Mesendoderm (in vitro differentiated cells): ENCODE measurements around the gene PF4V1.
A peak's percentile ranks its signal among the peaks of the same experiment; 100 is the strongest.

Experiments
- DNase-seq: peaks from one replicate; pipeline ENCODE4 v3.0.0; 2013
- H2AK5ac ChIP-seq: 2 replicates; pipeline ENCODE4 v1.6.1; 2013; ENCODE audit warnings: low read length, inconsistent platforms
- H2BK120ac ChIP-seq: 2 replicates; pipeline ENCODE4 v1.6.1; 2013; ENCODE audit warnings: low read depth, mild to moderate bottlenecking, low read length, moderate library complexity, mixed read lengths
- H2BK15ac ChIP-seq: replicated peaks from 2 replicates; pipeline ENCODE4 v1.6.1; 2013; ENCODE audit warnings: low read depth, mild to moderate bottlenecking, moderate library complexity
- H2BK5ac ChIP-seq: 2 replicates; pipeline ENCODE4 v1.6.1; 2013; ENCODE audit warnings: low read length, inconsistent platforms
- H3K18ac ChIP-seq: 2 replicates; pipeline ENCODE4 v1.6.1; 2013; ENCODE audit warnings: mild to moderate bottlenecking, low read length, mixed read lengths
- H3K23ac ChIP-seq: one replicate; pipeline ENCODE4 v1.6.1; 2013; ENCODE audit warnings: low read length
- H3K27ac ChIP-seq: 2 replicates; pipeline ENCODE4 v1.5.1; 2013; ENCODE audit warnings: low read depth, mild to moderate bottlenecking, inconsistent platforms, low read length, moderate library complexity
- H3K27me3 ChIP-seq: 2 replicates; pipeline ENCODE4 v1.6.1; 2013; ENCODE audit warnings: low read length, control low read depth, mild to moderate bottlenecking, inconsistent platforms; ENCODE audit not compliant: insufficient read depth, poor library complexity
- H3K36me3 ChIP-seq: 2 replicates; pipeline ENCODE4 v1.6.1; 2013; ENCODE audit warnings: low read length, inconsistent platforms; ENCODE audit not compliant: control insufficient read depth, insufficient read depth
- H3K4ac ChIP-seq: one replicate; pipeline ENCODE4 v1.6.1; 2013; ENCODE audit warnings: low read depth, mild to moderate bottlenecking, low read length, moderate library complexity
- H3K4me1 ChIP-seq: 2 replicates; pipeline ENCODE4 v1.6.1; 2013; ENCODE audit warnings: low read depth, low read length, inconsistent platforms; ENCODE audit not compliant: control insufficient read depth
- H3K4me2 ChIP-seq: 2 replicates; pipeline ENCODE4 v1.6.1; 2013; ENCODE audit warnings: low read length
- H3K4me3 ChIP-seq: 2 replicates; pipeline ENCODE4 v1.5.1; 2013; ENCODE audit warnings: mild to moderate bottlenecking, low read length
- H3K56ac ChIP-seq: one replicate; pipeline ENCODE4 v1.6.1; 2013; ENCODE audit warnings: low read length
- H3K79me1 ChIP-seq: 2 replicates; pipeline ENCODE4 v1.6.1; 2013; ENCODE audit warnings: low read length, inconsistent platforms
- H3K79me2 ChIP-seq: 2 replicates; pipeline ENCODE4 v1.6.1; 2013; ENCODE audit warnings: mild to moderate bottlenecking, low read length; ENCODE audit not compliant: control insufficient read depth, insufficient read depth
- H3K9ac ChIP-seq: 2 replicates; pipeline ENCODE4 v1.6.1; 2013; ENCODE audit warnings: low read length, inconsistent platforms
- H4K5ac ChIP-seq: one replicate; pipeline ENCODE4 v1.6.1; 2013; ENCODE audit warnings: low read length
- H4K8ac ChIP-seq: one replicate; pipeline ENCODE4 v1.6.1; 2013; ENCODE audit warnings: low read depth, mild to moderate bottlenecking, control low read depth, low read length, moderate library complexity
- WGBS: extraction: QIAGEN DNeasy Blood & Tissue Kit; methylation state at CpG from one replicate; pipeline ENCODE4 v1.1.7; 2013; ENCODE audit warnings: low lambda C conversion rate, missing lambda C conversion rate; ENCODE audit not compliant: insufficient coverage; ENCODE audit errors: extremely low coverage; 5-methylcytosine and 5-hydroxymethylcytosine counted together

PF4V1 gene

DNA sequence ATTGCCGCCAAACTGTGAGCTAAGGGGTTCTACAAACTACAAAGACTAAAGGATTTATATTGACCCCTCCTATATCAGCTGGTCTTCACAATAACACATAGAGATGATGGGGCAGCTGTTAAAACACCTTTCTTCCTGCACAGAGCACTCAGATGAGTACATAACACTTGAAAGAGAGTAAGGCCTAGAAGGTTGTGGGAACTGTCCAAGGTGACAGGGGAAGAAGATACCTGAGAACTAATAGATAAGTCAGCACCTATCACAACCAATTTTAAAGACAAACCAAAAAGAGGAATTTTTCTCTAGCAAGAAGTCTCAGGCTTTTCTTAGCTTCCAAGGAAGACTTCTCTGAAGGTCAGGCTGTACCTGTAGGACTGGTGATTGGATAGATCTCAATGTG, 35.8 kb upstream of the PF4V1 start:
- no CpG with 5 or more reads among the region's 1 CpG for WGBS
- H3K18ac ChIP-seq: no peak overlapping the region

DNA sequence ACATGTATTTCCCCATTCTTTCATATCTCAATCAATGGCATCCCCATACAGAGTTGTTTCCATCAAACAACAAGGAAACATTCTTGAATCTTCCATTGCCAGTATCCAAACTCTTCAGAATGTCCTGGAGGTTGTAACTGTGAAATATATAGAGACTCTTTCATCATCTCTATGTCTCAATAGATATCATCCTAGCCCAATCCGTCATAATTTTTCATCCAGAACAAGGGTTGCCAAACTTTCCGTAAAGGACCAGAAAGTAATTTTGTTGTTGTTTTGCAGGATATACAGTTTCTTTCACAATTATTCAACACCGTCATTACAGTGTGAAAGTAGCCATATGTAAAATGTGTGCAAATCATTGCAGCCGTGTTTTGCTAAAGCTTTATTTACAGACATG, 31.8 kb upstream of the PF4V1 start:
- no CpG with 5 or more reads among the region's 4 CpGs for WGBS

More for the DNA sequence above, 35.8 kb upstream of the PF4V1 start:
- no peak overlapping the region for H3K4me2 ChIP-seq
- no peaks in the 10 kb centered on the region for H3K4me1 ChIP-seq
- H2BK120ac ChIP-seq: no peak overlapping the region
- H3K79me2 ChIP-seq: no peaks in the 10 kb centered on the region
- H3K4ac ChIP-seq: no peak overlapping the region
- H3K79me1 ChIP-seq: no peaks in the 10 kb centered on the region
- H3K23ac ChIP-seq: no peak overlapping the region
- no peak overlapping the region for H2AK5ac ChIP-seq
- H3K9ac ChIP-seq: no peak overlapping the region
- H3K56ac ChIP-seq: no peak overlapping the region
- no peak overlapping the region for H4K8ac ChIP-seq
- H3K27me3 ChIP-seq: no peaks in the 10 kb centered on the region
- DNase-seq: peak; percentile 7
- no peak overlapping the region for H3K27ac ChIP-seq
- H3K4me3 ChIP-seq: no peak overlapping the region
- H2BK5ac ChIP-seq: no peak overlapping the region
- no peaks in the 10 kb centered on the region for H3K36me3 ChIP-seq
- no peak overlapping the region for H2BK15ac ChIP-seq
- no peak overlapping the region for H4K5ac ChIP-seq

DNA sequence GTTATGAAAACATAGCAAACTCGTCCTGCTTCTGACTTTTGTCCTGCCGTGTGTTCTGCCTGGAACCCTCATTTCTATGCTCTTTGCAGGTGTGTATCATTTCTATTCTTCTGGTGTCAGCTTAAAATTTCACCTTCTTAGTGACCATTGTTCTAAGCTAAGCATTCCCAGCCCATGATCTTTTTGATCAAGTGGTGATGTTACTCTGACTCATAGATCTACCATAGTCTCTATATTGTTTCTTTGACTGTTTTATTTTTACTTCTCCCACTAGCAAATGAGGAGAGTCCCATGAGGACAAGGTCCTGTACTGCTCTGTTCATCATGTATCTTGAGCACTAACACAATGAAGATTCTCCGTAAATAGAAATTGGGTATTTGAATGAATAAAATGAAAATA, 30.7 kb upstream of the PF4V1 start:
- no peak overlapping the region for H4K5ac ChIP-seq
- DNase-seq: no peak
- no CpG with 5 or more reads among the region's 3 CpGs for WGBS

More for the DNA sequence above, 31.8 kb upstream of the PF4V1 start:
- H3K36me3 ChIP-seq: no peaks in the 10 kb centered on the region
- no peak overlapping the region for H4K8ac ChIP-seq
- no peak overlapping the region for H2BK15ac ChIP-seq
- H3K4me3 ChIP-seq: no peak overlapping the region
- no peak overlapping the region for H3K23ac ChIP-seq
- H3K79me1 ChIP-seq: no peaks in the 10 kb centered on the region
- no peak overlapping the region for H3K9ac ChIP-seq
- H4K5ac ChIP-seq: no peak overlapping the region
- no peak overlapping the region for H3K18ac ChIP-seq
- H3K27ac ChIP-seq: no peak overlapping the region
- no peak overlapping the region for H2BK120ac ChIP-seq
- DNase-seq: no peak
- H3K4me2 ChIP-seq: no peak overlapping the region
- no peak overlapping the region for H3K4ac ChIP-seq
- no peak overlapping the region for H2AK5ac ChIP-seq
- H3K56ac ChIP-seq: no peak overlapping the region
- H2BK5ac ChIP-seq: no peak overlapping the region
- H3K27me3 ChIP-seq: no peaks in the 10 kb centered on the region
- H3K79me2 ChIP-seq: no peaks in the 10 kb centered on the region
- H3K4me1 ChIP-seq: no peaks in the 10 kb centered on the region

DNA sequence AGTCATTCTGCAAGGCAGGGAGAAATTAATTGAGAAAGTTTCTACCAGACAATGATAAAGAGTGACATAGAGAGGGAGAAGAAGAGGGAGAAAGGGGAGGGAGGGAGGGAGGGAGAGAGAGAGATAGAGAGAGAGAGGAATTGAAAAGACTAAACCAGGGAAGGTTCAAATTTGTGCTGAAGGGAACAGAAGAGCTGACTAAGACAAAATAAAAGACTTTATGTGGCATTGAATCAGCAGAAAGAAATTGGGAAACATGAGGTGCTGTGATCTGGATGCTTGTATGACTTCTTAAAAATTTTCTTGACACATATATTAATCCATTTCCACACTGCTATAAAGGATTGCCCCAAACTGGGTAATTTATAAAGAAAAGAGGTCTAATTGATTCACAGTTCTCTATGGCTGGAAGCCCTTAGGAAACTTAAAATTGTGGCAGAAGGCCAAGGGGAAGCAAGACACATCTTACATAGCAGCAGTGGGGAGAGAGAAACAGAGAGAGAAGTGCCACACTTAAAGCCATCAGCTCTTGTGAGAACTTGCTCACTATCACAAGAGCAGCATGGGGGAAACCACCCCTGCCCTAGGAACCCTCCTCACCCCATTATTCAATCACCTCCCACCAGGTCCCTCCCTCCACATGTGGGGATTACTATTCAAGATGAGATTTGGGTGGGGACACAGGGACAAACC, 30.1 kb upstream of the PF4V1 start:
- Histone ChIP-seq H3K27me3 (no peaks in the 10 kb centered on the region), H4K5ac (no peak overlapping the region), H3K18ac (no peak overlapping the region), H3K79me2 (no peaks in the 10 kb centered on the region), H3K56ac (no peak overlapping the region), H2AK5ac (no peak overlapping the region), H2BK5ac (no peak overlapping the region), H3K4me2 (no peak overlapping the region), H3K23ac (no peak overlapping the region), H2BK15ac (no peak overlapping the region), H3K36me3 (no peaks in the 10 kb centered on the region), H3K79me1 (no peaks in the 10 kb centered on the region), H4K8ac (no peak overlapping the region), H3K4ac (no peak overlapping the region), H3K4me1 (no peaks in the 10 kb centered on the region), H2BK120ac (no peak overlapping the region), H3K9ac (no peak overlapping the region), H3K27ac (no peak overlapping the region), H3K4me3 (no peak overlapping the region)
- DNase-seq: no peak

More for the DNA sequence above, 30.7 kb upstream of the PF4V1 start:
- Histone ChIP-seq H3K4ac (no peak overlapping the region), H2BK5ac (no peak overlapping the region), H3K79me1 (no peaks in the 10 kb centered on the region), H3K27me3 (no peaks in the 10 kb centered on the region), H3K18ac (no peak overlapping the region), H3K4me3 (no peak overlapping the region), H3K27ac (no peak overlapping the region), H3K79me2 (no peaks in the 10 kb centered on the region), H3K56ac (no peak overlapping the region), H2BK15ac (no peak overlapping the region), H2BK120ac (no peak overlapping the region), H3K4me2 (no peak overlapping the region), H4K8ac (no peak overlapping the region), H3K23ac (no peak overlapping the region), H3K9ac (no peak overlapping the region), H3K4me1 (no peaks in the 10 kb centered on the region), H3K36me3 (no peaks in the 10 kb centered on the region), H2AK5ac (no peak overlapping the region)

DNA sequence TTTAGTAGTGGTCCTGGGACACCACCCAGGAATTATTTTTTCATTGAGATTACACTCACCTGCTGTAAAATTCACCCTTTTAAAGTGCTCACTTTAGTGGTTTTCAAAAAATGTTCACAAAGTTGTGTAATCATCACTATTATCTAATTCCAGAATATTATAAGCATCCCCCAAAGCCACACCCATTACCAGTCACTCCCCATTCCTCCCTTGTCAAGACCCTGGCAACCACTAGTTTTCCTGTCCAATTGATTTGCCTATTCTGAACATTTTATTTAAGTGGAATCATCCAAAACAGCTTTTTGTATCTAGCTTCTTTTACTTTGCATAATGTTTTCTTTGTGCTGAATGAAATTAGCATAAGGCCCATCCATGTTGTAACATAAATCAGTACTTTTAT, 29.3 kb upstream of the PF4V1 start:
- no peak overlapping the region for H2BK5ac ChIP-seq
- H4K8ac ChIP-seq: no peak overlapping the region
- no peak overlapping the region for H3K4ac ChIP-seq
- H3K4me2 ChIP-seq: no peak overlapping the region
- H3K79me1 ChIP-seq: no peaks in the 10 kb centered on the region
- H3K36me3 ChIP-seq: no peaks in the 10 kb centered on the region
- H3K27me3 ChIP-seq: no peaks in the 10 kb centered on the region
- H3K23ac ChIP-seq: no peak overlapping the region
- no peak overlapping the region for H3K4me3 ChIP-seq
- H4K5ac ChIP-seq: no peak overlapping the region
- H3K79me2 ChIP-seq: no peaks in the 10 kb centered on the region
- no peak overlapping the region for H2BK120ac ChIP-seq
- H2BK15ac ChIP-seq: no peak overlapping the region
- H2AK5ac ChIP-seq: no peak overlapping the region
- no peak overlapping the region for H3K56ac ChIP-seq
- no peak for DNase-seq
- no peak overlapping the region for H3K27ac ChIP-seq
- no peaks in the 10 kb centered on the region for H3K4me1 ChIP-seq
- H3K9ac ChIP-seq: no peak overlapping the region
- no peak overlapping the region for H3K18ac ChIP-seq

DNA sequence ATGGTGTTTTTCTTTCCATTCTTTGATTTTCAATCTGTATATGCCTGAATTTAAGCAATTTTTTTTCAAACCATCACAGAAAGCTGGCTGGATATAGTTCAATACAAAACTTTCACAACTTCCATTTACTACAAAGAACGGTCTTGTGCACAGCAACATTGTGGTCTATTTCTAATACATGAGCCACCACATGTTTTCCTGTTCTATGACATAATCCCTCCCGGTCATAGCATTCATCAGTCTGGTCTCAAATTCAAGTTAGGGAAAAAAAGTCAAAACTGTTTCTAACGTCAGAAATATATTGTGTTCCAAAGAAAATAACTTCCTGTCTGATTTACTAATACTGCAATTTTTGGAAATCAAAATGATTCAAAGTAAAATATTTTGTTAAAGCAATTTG, 24.1 kb upstream of the PF4V1 start:
- Histone ChIP-seq H4K8ac (no peak overlapping the region), H2BK120ac (no peak overlapping the region), H3K79me2 (no peaks in the 10 kb centered on the region), H3K27me3 (no peaks in the 10 kb centered on the region), H3K4me3 (no peak overlapping the region), H2BK15ac (no peak overlapping the region), H3K4me2 (no peak overlapping the region), H3K9ac (no peak overlapping the region), H3K36me3 (no peaks in the 10 kb centered on the region), H3K4ac (no peak overlapping the region), H3K23ac (no peak overlapping the region), H2BK5ac (no peak overlapping the region), H4K5ac (no peak overlapping the region), H2AK5ac (no peak overlapping the region), H3K27ac (no peak overlapping the region), H3K18ac (no peak overlapping the region), H3K56ac (no peak overlapping the region), H3K4me1 (no peaks in the 10 kb centered on the region), H3K79me1 (no peaks in the 10 kb centered on the region)
- DNase-seq: no peak
- WGBS: no CpG with 5 or more reads among the region's 3 CpGs
